GM18508 (cell line): ENCODE data around the gene FLYWCH1.

Experiments
- ATAC-seq: cut with Tn5 transposase; IDR thresholded peaks from one replicate; pipeline ENCODE4 v1.9.1; 2021; ENCODE audit warnings: moderate number of reproducible peaks; ENCODE audit not compliant: insufficient read depth, unreplicated experiment

The FLYWCH1 gene

GRCh38 chr16:2948807-2949704 lies 37.3 kb downstream of the FLYWCH1 start:
- ATAC-seq, result no peak

GRCh38 chr16:2949705-2950352 lies 38.1 kb downstream of the FLYWCH1 start:
- ATAC-seq, result no peak

GRCh38 chr16:2950353-2950724 lies 38.6 kb downstream of the FLYWCH1 start:
- ATAC-seq, result no peak

GRCh38 chr16:2950773-2951172 lies 39.0 kb downstream of the FLYWCH1 start:
- ATAC-seq, result no peak

GRCh38 chr16:2952679-2953078 lies 40.9 kb downstream of the FLYWCH1 start:
- ATAC-seq, result no peak

GRCh38 chr16:2953706-2954627 lies 42.2 kb downstream of the FLYWCH1 start:
- no peak for ATAC-seq

GRCh38 chr16:2954656-2955381 lies 43.1 kb downstream of the FLYWCH1 start:
- ATAC-seq, result no peak

- ATAC-seq, result no peak
These were observed 43.7 kb downstream of the FLYWCH1 start for GRCh38 chr16:2955438-2955778.

GRCh38 chr16:2955779-2956578 lies 44.2 kb downstream of the FLYWCH1 start:
- ATAC-seq, result no peak

- no peak for ATAC-seq
These were observed 44.8 kb downstream of the FLYWCH1 start for GRCh38 chr16:2956579-2956956.

GRCh38 chr16:2959206-2959605 lies 47.5 kb downstream of the FLYWCH1 start:
- no peak for ATAC-seq

- no peak for ATAC-seq
These were observed 48.7 kb downstream of the FLYWCH1 start for GRCh38 chr16:2960183-2961010.

GRCh38 chr16:2962334-2963073 lies 50.8 kb downstream of the FLYWCH1 start:
- no peak for ATAC-seq

- no peak for ATAC-seq
These were observed 51.5 kb downstream of the FLYWCH1 start for GRCh38 chr16:2963074-2963722.

GRCh38 chr16:2963723-2964474 lies 52.2 kb downstream of the FLYWCH1 start, which contains the start of gene KREMEN2:
Gene KREMEN2 (plus strand): TSS chr16:2964275. CDS start chr16:2964521, 246 bp downstream.
- no peak for ATAC-seq

GRCh38 chr16:2964475-2965336 lies 53.0 kb downstream of the FLYWCH1 start:
- ATAC-seq, result no peak
